ENCODE results near the gene RAB28.

DNA sequence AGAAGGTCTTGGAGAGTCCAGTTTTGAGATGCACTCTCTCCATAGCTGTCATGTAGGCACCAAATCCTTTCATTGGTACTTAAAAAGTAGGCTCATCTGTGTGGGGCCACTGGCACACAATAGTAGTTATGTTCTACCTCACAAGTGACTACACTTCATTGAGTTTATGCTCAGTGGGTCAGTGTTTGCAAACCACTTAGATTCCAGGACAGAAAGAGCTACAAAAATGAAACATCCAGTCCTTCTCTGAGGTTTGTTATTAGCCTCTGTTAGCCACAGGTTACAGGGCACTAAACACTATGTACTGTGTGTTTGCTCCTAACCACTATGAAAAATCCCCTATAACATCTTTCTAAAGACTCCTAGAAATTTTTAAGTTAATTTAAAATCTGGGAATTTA is 13.8 kb downstream of the RAB28 start:
- TF ChIP-seq ARNTL (CRISPR knock-in tag; IDR thresholded peaks at IDR 0.05; ENCODE audit: borderline replicate concordance, low read depth) (no peak), ZFP3 (CRISPR knock-in tag; IDR thresholded peaks at IDR 0.05) (no peak), ZNF70 (CRISPR knock-in tag; IDR thresholded peaks at IDR 0.05) (no peak), CSDC2 (CRISPR knock-in tag; IDR thresholded peaks at IDR 0.05) (no peak), RARB (CRISPR knock-in tag; IDR thresholded peaks at IDR 0.05) (no peak), GLIS3 (CRISPR knock-in tag; IDR thresholded peaks at IDR 0.05) (no peak), TCF4 (CRISPR knock-in tag; IDR thresholded peaks at IDR 0.05; ENCODE audit: borderline replicate concordance) (no peak), ZNF565 (CRISPR knock-in tag; conservative IDR thresholded peaks at IDR 0.05; ENCODE audit: low read depth) (no peak)
- TF ChIP-seq, protein P1, sequence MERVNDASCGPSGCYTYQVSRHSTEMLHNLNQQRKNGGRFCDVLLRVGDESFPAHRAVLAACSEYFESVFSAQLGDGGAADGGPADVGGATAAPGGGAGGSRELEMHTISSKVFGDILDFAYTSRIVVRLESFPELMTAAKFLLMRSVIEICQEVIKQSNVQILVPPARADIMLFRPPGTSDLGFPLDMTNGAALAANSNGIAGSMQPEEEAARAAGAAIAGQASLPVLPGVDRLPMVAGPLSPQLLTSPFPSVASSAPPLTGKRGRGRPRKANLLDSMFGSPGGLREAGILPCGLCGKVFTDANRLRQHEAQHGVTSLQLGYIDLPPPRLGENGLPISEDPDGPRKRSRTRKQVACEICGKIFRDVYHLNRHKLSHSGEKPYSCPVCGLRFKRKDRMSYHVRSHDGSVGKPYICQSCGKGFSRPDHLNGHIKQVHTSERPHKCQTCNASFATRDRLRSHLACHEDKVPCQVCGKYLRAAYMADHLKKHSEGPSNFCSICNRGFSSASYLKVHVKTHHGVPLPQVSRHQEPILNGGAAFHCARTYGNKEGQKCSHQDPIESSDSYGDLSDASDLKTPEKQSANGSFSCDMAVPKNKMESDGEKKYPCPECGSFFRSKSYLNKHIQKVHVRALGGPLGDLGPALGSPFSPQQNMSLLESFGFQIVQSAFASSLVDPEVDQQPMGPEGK (CRISPR knock-in tag; IDR thresholded peaks at IDR 0.05; ENCODE audit: borderline replicate concordance), result no peak
- TF ChIP-seq, protein P2, sequence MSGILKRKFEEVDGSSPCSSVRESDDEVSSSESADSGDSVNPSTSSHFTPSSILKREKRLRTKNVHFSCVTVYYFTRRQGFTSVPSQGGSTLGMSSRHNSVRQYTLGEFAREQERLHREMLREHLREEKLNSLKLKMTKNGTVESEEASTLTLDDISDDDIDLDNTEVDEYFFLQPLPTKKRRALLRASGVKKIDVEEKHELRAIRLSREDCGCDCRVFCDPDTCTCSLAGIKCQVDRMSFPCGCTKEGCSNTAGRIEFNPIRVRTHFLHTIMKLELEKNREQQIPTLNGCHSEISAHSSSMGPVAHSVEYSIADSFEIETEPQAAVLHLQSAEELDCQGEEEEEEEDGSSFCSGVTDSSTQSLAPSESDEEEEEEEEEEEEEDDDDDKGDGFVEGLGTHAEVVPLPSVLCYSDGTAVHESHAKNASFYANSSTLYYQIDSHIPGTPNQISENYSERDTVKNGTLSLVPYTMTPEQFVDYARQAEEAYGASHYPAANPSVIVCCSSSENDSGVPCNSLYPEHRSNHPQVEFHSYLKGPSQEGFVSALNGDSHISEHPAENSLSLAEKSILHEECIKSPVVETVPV (CRISPR knock-in tag; IDR thresholded peaks at IDR 0.05), result no peak
- TF ChIP-seq, protein P3, sequence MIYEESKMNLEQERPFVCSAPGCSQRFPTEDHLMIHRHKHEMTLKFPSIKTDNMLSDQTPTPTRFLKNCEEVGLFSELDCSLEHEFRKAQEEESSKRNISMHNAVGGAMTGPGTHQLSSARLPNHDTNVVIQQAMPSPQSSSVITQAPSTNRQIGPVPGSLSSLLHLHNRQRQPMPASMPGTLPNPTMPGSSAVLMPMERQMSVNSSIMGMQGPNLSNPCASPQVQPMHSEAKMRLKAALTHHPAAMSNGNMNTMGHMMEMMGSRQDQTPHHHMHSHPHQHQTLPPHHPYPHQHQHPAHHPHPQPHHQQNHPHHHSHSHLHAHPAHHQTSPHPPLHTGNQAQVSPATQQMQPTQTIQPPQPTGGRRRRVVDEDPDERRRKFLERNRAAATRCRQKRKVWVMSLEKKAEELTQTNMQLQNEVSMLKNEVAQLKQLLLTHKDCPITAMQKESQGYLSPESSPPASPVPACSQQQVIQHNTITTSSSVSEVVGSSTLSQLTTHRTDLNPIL (CRISPR knock-in tag; IDR thresholded peaks at IDR 0.05; ENCODE audit: low read depth), result no peak
- TF ChIP-seq, protein P4, sequence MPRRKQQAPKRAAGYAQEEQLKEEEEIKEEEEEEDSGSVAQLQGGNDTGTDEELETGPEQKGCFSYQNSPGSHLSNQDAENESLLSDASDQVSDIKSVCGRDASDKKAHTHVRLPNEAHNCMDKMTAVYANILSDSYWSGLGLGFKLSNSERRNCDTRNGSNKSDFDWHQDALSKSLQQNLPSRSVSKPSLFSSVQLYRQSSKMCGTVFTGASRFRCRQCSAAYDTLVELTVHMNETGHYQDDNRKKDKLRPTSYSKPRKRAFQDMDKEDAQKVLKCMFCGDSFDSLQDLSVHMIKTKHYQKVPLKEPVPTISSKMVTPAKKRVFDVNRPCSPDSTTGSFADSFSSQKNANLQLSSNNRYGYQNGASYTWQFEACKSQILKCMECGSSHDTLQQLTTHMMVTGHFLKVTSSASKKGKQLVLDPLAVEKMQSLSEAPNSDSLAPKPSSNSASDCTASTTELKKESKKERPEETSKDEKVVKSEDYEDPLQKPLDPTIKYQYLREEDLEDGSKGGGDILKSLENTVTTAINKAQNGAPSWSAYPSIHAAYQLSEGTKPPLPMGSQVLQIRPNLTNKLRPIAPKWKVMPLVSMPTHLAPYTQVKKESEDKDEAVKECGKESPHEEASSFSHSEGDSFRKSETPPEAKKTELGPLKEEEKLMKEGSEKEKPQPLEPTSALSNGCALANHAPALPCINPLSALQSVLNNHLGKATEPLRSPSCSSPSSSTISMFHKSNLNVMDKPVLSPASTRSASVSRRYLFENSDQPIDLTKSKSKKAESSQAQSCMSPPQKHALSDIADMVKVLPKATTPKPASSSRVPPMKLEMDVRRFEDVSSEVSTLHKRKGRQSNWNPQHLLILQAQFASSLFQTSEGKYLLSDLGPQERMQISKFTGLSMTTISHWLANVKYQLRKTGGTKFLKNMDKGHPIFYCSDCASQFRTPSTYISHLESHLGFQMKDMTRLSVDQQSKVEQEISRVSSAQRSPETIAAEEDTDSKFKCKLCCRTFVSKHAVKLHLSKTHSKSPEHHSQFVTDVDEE (CRISPR knock-in tag; IDR thresholded peaks at IDR 0.05), result no peak
